Measurements from ENCODE around the gene KCNK10. TPM values are rescaled to one million over a fixed set of nuclear protein-coding genes. Genes with fewer than 3 reads are reported as not detected.
"Not testable (repeated sequence)": the region's sequence is repeated elsewhere in the genome, so short reads cannot be mapped to it uniquely, and the experiment has no call there.

KCNK10 gene
- total RNA-seq, 2 donors from 2014 or later, result not detected

- H3K27me3 Mint-ChIP-seq, result peaks cover 34% of the 10 kb centered on the region
- H3K4me3 Mint-ChIP-seq, result no peak overlapping the region
- H3K27ac Mint-ChIP-seq, result no peak overlapping the region
- ATAC-seq, result no peak
- no peak for DNase-seq
- H3K36me3 Mint-ChIP-seq (ENCODE audit: low read depth), result no peaks in the 10 kb centered on the region
- no peaks in the 10 kb centered on the region for H3K9me3 ChIP-seq (ENCODE audit: control insufficient read depth, low read length, poor library complexity, severe bottlenecking)
- no peaks in the 10 kb centered on the region for H3K4me1 Mint-ChIP-seq
These were observed 46.0 kb downstream of the KCNK10 start for GRCh38 chr14:88276923-88277596.

DNA sequence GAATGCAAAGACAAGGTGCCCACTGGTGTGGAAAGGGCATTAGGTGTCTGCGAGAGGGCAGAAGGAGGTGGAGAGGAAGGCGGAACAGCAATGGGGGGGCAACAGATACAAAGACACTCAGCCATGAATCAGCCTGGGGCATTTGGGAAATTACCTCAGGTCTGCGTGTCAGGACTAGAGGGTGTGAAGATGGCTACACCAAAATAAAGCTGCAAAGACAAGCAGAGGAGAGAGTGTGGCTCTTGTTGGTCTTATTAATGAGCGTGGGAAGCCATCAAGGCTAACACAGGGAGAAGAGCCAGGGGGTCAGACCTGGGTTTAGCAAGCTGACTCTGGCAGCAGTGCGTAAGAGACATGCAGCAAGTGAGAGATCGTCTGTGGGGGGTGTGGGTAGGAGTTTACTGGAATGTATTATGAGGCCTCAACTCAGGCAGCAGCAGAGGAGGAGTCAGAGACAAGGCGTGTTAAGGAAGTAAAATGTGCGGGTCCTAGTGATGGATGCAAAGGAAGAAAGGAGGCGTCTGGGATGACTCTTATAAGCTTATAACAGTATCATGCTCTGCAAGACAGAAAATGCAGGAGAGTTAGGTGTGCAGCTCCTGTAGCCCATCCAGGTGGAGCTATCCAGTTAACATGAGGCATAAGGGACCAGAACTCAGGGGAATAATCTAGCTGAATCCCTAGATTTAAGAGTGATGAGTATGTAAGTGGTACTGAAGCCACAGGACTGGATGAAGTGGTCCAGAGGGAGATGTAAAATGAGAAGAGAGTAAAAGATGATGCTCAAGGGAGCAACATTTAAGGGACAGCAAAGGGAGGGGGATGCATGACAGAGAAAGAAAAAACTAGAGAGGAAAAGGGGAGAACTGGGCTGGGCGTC, 50.4 kb downstream of the KCNK10 start:
- no peaks in the 10 kb centered on the region for H3K9me3 ChIP-seq (ENCODE audit: control insufficient read depth, low read length, poor library complexity, severe bottlenecking)
- no peak overlapping the region for H3K27ac Mint-ChIP-seq
- H3K4me1 Mint-ChIP-seq, result no peaks in the 10 kb centered on the region
- peaks cover 44% of the 10 kb centered on the region for H3K27me3 Mint-ChIP-seq
- DNase-seq (no peak), ATAC-seq (no peak)
- H3K4me3 Mint-ChIP-seq, result no peak overlapping the region
- H3K36me3 Mint-ChIP-seq (ENCODE audit: low read depth), result peaks cover 2% of the 10 kb centered on the region

- no peaks in the 10 kb centered on the region for H3K9me3 ChIP-seq (ENCODE audit: control insufficient read depth, low read length, poor library complexity, severe bottlenecking)
- Mint-ChIP-seq H3K27ac (no peak overlapping the region), H3K4me1 (no peaks in the 10 kb centered on the region), H3K36me3 (ENCODE audit: low read depth) (peaks cover 2% of the 10 kb centered on the region), H3K4me3 (no peak overlapping the region), H3K27me3 (peaks cover 37% of the 10 kb centered on the region)
- DNase-seq, result no peak
- ATAC-seq, result no peak
These were observed 51.9 kb downstream of the KCNK10 start for GRCh38 chr14:88271205-88271604.

DNA sequence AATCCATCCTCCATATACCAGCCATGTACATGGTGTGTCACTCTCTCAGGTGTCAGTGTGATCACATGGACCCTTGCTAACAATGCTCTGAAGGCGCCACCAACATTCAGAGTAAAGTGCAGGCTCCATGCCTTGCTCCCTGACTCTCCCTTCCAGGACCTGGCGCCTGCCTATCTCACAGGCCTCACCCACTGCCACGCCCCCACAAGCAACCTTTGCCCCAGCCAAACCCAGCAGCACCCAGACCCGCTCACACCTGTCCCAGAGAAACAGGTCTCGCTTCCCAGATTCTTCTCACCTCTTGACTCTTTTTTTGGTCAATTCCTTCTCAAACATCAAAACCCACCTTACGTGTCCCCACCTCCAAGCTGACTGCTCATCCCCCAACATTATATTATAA, 52.3 kb downstream of the KCNK10 start:
- ATAC-seq (no peak), DNase-seq (no peak)
- H3K9me3 ChIP-seq (ENCODE audit: control insufficient read depth, low read length, poor library complexity, severe bottlenecking), result no peaks in the 10 kb centered on the region
- Mint-ChIP-seq H3K4me1 (no peaks in the 10 kb centered on the region), H3K27me3 (peaks cover 37% of the 10 kb centered on the region), H3K36me3 (ENCODE audit: low read depth) (peaks cover 2% of the 10 kb centered on the region), H3K27ac (peak overlapping the region; percentile 27), H3K4me3 (no peak overlapping the region)

DNA sequence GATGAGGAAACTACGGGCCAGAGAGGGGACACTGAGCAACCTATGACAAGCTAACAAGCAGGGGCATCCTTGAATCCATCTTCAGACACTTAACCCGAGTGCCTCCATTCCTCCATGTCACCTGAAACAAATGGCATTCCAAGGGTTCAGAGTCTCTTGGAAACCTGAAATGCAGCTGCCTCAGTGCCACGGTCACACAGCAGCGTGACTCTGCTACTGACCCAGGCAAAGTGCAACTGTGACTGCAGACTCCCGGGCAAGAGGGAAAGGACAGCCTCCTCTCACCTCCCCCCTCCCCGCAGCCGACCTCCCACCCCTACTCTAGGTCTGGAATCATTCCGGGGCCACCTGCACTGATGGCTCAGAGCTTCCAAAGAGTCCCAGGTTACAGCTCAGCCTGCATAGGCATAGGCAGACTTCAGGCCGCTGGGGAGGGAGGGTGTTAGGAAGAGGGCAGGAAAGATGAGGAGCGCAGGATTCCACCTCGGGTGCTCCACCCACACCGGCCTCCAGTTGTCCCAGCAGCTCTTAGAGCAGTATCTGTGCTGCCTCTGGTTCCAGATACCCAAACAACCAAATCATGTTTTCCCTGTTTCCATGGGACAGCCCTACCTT, 53.2 kb downstream of the KCNK10 start:
- Mint-ChIP-seq H3K4me3 (no peak overlapping the region), H3K4me1 (peaks cover under 1% of the 10 kb centered on the region), H3K27ac (no peak overlapping the region), H3K27me3 (peaks cover 36% of the 10 kb centered on the region), H3K36me3 (ENCODE audit: low read depth) (peaks cover 2% of the 10 kb centered on the region)
- ATAC-seq (no peak), DNase-seq (no peak)
- H3K9me3 ChIP-seq (ENCODE audit: control insufficient read depth, low read length, poor library complexity, severe bottlenecking), result no peaks in the 10 kb centered on the region

DNA sequence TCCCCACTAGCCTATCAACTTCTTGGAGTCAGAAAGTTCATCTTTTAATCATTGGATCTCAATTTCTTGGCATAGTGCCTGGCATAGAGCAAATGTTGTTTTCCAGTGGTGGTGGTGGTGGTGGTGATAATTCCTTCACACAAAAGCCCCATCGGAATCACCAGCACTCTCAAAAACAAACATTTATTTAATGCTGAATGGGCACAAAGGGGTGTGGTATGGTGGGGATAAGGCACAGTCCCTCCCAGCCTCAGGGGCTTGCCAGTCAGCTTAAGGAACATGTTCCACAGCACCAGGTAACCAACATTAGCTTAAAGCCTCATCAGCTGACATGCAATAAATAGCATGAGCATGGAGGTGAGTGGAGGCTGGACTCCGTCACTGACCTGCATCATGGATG, 56.6 kb downstream of the KCNK10 start:
- DNase-seq (no peak), ATAC-seq (no peak)
- no peak overlapping the region for H3K4me3 Mint-ChIP-seq
- H3K36me3 Mint-ChIP-seq (ENCODE audit: low read depth), result peaks cover 4% of the 10 kb centered on the region
- H3K27ac Mint-ChIP-seq, result no peak overlapping the region
- H3K9me3 ChIP-seq (ENCODE audit: control insufficient read depth, low read length, poor library complexity, severe bottlenecking), result no peaks in the 10 kb centered on the region
- H3K4me1 Mint-ChIP-seq, result peaks cover 2% of the 10 kb centered on the region
- peaks cover 48% of the 10 kb centered on the region for H3K27me3 Mint-ChIP-seq

- Mint-ChIP-seq H3K27ac (no peak overlapping the region), H3K27me3 (peaks cover 52% of the 10 kb centered on the region), H3K4me1 (peaks cover 2% of the 10 kb centered on the region), H3K4me3 (no peak overlapping the region), H3K36me3 (ENCODE audit: low read depth) (peaks cover 2% of the 10 kb centered on the region)
- H3K9me3 ChIP-seq (ENCODE audit: control insufficient read depth, low read length, poor library complexity, severe bottlenecking), result no peaks in the 10 kb centered on the region
- DNase-seq, result no peak
- no peak for ATAC-seq
These were observed 59.0 kb downstream of the KCNK10 start for GRCh38 chr14:88264116-88264515.

- ATAC-seq; H3K36me3 Mint-ChIP-seq (ENCODE audit: low read depth); H3K27ac Mint-ChIP-seq; H3K4me3 Mint-ChIP-seq; H3K9me3 ChIP-seq (ENCODE audit: control insufficient read depth, low read length, poor library complexity, severe bottlenecking); DNase-seq; H3K4me1 Mint-ChIP-seq: not testable (repeated sequence)
- peaks cover 66% of the 10 kb centered on the region for H3K27me3 Mint-ChIP-seq
These were observed 61.8 kb downstream of the KCNK10 start for GRCh38 chr14:88261302-88261701.

DNA sequence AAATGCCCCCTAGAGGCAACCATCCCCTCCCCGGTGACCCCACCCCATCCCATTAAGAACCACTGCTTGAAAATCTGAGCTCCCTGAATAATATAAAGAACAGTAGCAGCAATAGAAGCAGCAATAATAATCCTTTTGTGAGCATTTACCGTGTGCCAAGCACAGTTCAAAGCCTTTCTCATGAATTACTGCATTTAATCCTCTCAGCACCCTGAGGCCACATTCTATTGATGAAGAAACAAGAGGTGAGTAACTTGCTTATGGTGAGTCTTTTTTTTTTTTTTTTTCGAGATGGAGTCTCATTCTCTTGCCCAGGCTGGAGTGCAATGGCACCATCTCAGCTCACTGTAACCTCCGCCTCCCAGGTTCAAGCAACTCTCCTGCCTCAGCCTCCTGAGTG, 65.0 kb downstream of the KCNK10 start:
- Mint-ChIP-seq H3K36me3 (ENCODE audit: low read depth) (peaks cover 2% of the 10 kb centered on the region), H3K4me1 (no peaks in the 10 kb centered on the region), H3K27me3 (peaks cover 80% of the 10 kb centered on the region), H3K4me3 (no peak overlapping the region), H3K27ac (no peak overlapping the region)
- H3K9me3 ChIP-seq (ENCODE audit: control insufficient read depth, low read length, poor library complexity, severe bottlenecking), result no peaks in the 10 kb centered on the region
- no peak for ATAC-seq
- DNase-seq, result no peak

DNA sequence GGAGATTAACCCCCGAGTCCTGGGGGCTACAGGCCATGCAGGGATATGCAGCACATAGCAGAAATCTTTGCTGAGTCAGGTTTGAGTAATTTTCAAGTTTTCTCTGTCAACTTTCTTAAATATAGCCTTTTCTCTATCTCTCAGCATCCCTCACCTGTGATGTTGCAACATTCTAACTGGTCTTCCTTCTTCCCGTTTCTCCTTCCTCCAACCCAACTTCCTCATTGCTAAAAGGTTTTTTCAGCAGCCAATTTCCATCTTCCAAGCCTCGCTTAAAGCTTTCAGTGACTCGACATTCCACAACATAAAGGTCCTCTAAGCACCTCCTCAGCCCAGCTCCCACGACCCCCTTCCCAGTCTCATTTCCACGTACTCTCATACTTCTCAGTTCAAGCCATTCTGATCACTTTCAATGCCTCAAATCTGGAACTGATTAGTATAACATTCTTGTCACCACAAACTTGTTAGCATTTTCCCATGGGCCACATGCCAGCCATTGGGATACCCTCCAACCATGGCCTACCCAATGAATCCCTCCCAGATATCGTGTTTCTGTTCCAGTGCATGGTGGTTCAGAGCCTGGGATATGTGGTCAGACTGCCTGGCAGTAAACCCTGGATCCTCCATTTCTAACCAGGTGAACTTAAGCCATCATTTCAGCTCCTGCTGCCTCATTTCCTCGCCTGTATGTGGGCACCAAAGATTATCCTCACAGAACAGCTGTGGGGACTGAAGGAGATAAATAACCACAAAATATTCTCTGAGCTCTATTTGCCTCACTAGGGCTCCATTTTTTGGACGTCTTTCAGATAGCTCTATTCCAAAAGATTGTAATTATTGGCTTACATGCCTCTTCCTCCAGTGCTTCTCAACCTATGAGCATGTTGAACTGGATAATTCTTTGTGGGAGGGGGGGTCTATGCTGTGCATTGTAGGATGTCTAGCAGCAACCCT, 65.8 kb downstream of the KCNK10 start:
- Mint-ChIP-seq H3K27ac (no peak overlapping the region), H3K36me3 (ENCODE audit: low read depth) (peaks cover under 1% of the 10 kb centered on the region), H3K27me3 (peaks cover 72% of the 10 kb centered on the region), H3K4me1 (no peaks in the 10 kb centered on the region), H3K4me3 (no peak overlapping the region)
- DNase-seq (no peak), ATAC-seq (no peak)
- H3K9me3 ChIP-seq (ENCODE audit: control insufficient read depth, low read length, poor library complexity, severe bottlenecking), result no peaks in the 10 kb centered on the region

DNA sequence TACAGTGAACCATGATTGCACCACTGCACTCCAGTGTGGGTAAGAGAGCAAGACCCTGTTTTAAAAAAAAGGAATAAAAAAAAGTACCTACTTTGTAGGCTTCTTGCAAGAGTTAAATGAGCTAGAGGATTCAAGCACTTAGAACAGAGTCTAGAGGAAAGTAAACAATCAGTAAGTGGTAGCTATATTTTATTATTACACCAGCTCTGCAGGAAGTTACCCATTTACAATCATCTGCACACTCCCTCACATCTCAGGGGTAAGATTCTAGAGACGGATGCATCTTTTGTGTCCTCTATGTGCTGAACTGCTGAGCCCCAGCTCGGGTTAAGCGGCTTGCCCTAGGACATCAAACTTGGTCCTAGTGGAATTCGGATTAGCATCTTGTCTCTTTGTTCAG, 67.3 kb downstream of the KCNK10 start:
- H3K27me3 Mint-ChIP-seq, result peaks cover 70% of the 10 kb centered on the region
- no peaks in the 10 kb centered on the region for H3K4me1 Mint-ChIP-seq
- H3K9me3 ChIP-seq (ENCODE audit: control insufficient read depth, low read length, poor library complexity, severe bottlenecking), result no peaks in the 10 kb centered on the region
- H3K4me3 Mint-ChIP-seq, result no peak overlapping the region
- DNase-seq (no peak), ATAC-seq (no peak)
- H3K27ac Mint-ChIP-seq, result no peak overlapping the region
- no peaks in the 10 kb centered on the region for H3K36me3 Mint-ChIP-seq (ENCODE audit: low read depth)

- no peak for DNase-seq
- no peak for ATAC-seq
- peaks cover 73% of the 10 kb centered on the region for H3K27me3 Mint-ChIP-seq
- no peaks in the 10 kb centered on the region for H3K36me3 Mint-ChIP-seq (ENCODE audit: low read depth)
- H3K4me3 Mint-ChIP-seq, result no peak overlapping the region
- H3K9me3 ChIP-seq (ENCODE audit: control insufficient read depth, low read length, poor library complexity, severe bottlenecking), result no peaks in the 10 kb centered on the region
- no peak overlapping the region for H3K27ac Mint-ChIP-seq
- no peaks in the 10 kb centered on the region for H3K4me1 Mint-ChIP-seq
These were observed 67.9 kb downstream of the KCNK10 start for GRCh38 chr14:88255196-88255595.

- Mint-ChIP-seq H3K27ac (no peak overlapping the region), H3K36me3 (ENCODE audit: low read depth) (no peaks in the 10 kb centered on the region), H3K27me3 (peaks cover 79% of the 10 kb centered on the region), H3K4me3 (no peak overlapping the region), H3K4me1 (no peaks in the 10 kb centered on the region)
- no peak for ATAC-seq
- no peaks in the 10 kb centered on the region for H3K9me3 ChIP-seq (ENCODE audit: control insufficient read depth, low read length, poor library complexity, severe bottlenecking)
- no peak for DNase-seq
These were observed 70.6 kb downstream of the KCNK10 start for GRCh38 chr14:88252498-88252897.
